ENCODE measurements around the gene RAPGEF1. TPM values are rescaled to one million over a fixed set of nuclear protein-coding genes. Genes with fewer than 3 reads are reported as not detected.

RAPGEF1 gene
- total RNA-seq, 1 donor from 2014 or later, result 76.8 TPM

- Histone ChIP-seq H3K36me3 (ENCODE audit: insufficient read depth, low read length) (peaks cover 6% of the 10 kb centered on the region), H3K4me2 (ENCODE audit: low read length) (no peak overlapping the region), H3K9me3 (ENCODE audit: insufficient read depth, low read depth, low read length) (no peaks in the 10 kb centered on the region), H3K9ac (ENCODE audit: low read length) (no peak overlapping the region), H3K27ac (ENCODE audit: low read depth, low read length) (no peak overlapping the region), H3K27me3 (ENCODE audit: insufficient read depth, low read length) (no peaks in the 10 kb centered on the region), H2AFZ (ENCODE audit: low read depth, low read length) (no peak overlapping the region), H4K20me1 (ENCODE audit: insufficient read depth, low read length) (no peaks in the 10 kb centered on the region), H3K4me3 (ENCODE audit: insufficient read depth, low read depth, low read length) (no peak overlapping the region), H3K79me2 (ENCODE audit: insufficient read depth, low read length) (no peaks in the 10 kb centered on the region), H3K4me1 (ENCODE audit: insufficient read depth, low read length) (peaks cover 2% of the 10 kb centered on the region)
- no peaks in the 10 kb centered on the region for H3K9me3 Mint-ChIP-seq (ENCODE audit: unreplicated experiment)
- TF ChIP-seq CTCF (IDR thresholded peaks at IDR 0.05; ENCODE audit: insufficient read depth, low read depth, low read length) (no peak), EZH2 (IDR thresholded peaks at IDR 0.05; ENCODE audit: insufficient read depth, low read length) (no peak)
- FAIRE-seq (no peak), DNase-seq (ENCODE audit: low read depth) (no peak)
- H3K4me3 Mint-ChIP-seq (ENCODE audit: unreplicated experiment), result no peak overlapping the region
- peaks cover 54% of the 10 kb centered on the region for H3K36me3 Mint-ChIP-seq (ENCODE audit: low read depth, unreplicated experiment)
- no peak overlapping the region for H3K27ac Mint-ChIP-seq (ENCODE audit: unreplicated experiment)
- no peaks in the 10 kb centered on the region for H3K27me3 Mint-ChIP-seq (ENCODE audit: low read depth, unreplicated experiment)
- H3K4me1 Mint-ChIP-seq (ENCODE audit: low read depth, unreplicated experiment), result peaks cover 7% of the 10 kb centered on the region
Observed at GRCh38 chr9:131619680-131620079, 120.2 kb downstream of the RAPGEF1 start.

GRCh38 chr9:131618785-131619184 lies 121.1 kb downstream of the RAPGEF1 start:
- H3K4me1 Mint-ChIP-seq (ENCODE audit: low read depth, unreplicated experiment), result peaks cover 4% of the 10 kb centered on the region
- no peak overlapping the region for H3K4me3 Mint-ChIP-seq (ENCODE audit: unreplicated experiment)
- Histone ChIP-seq H4K20me1 (ENCODE audit: insufficient read depth, low read length) (peaks cover under 1% of the 10 kb centered on the region), H2AFZ (ENCODE audit: low read depth, low read length) (no peak overlapping the region), H3K27ac (ENCODE audit: low read depth, low read length) (no peak overlapping the region), H3K36me3 (ENCODE audit: insufficient read depth, low read length) (peaks cover 6% of the 10 kb centered on the region), H3K9ac (ENCODE audit: low read length) (no peak overlapping the region), H3K4me1 (ENCODE audit: insufficient read depth, low read length) (no peaks in the 10 kb centered on the region), H3K27me3 (ENCODE audit: insufficient read depth, low read length) (no peaks in the 10 kb centered on the region), H3K9me3 (ENCODE audit: insufficient read depth, low read depth, low read length) (no peaks in the 10 kb centered on the region), H3K4me2 (ENCODE audit: low read length) (no peak overlapping the region), H3K4me3 (ENCODE audit: insufficient read depth, low read depth, low read length) (no peak overlapping the region), H3K79me2 (ENCODE audit: insufficient read depth, low read length) (no peaks in the 10 kb centered on the region)
- FAIRE-seq (no peak), DNase-seq (ENCODE audit: low read depth) (no peak)
- H3K27me3 Mint-ChIP-seq (ENCODE audit: low read depth, unreplicated experiment), result no peaks in the 10 kb centered on the region
- H3K9me3 Mint-ChIP-seq (ENCODE audit: unreplicated experiment), result no peaks in the 10 kb centered on the region
- no peak overlapping the region for H3K27ac Mint-ChIP-seq (ENCODE audit: unreplicated experiment)
- peaks cover 52% of the 10 kb centered on the region for H3K36me3 Mint-ChIP-seq (ENCODE audit: low read depth, unreplicated experiment)
- TF ChIP-seq EZH2 (IDR thresholded peaks at IDR 0.05; ENCODE audit: insufficient read depth, low read length), result no peak
- no peak for TF ChIP-seq CTCF (IDR thresholded peaks at IDR 0.05; ENCODE audit: insufficient read depth, low read depth, low read length)

- peaks cover 6% of the 10 kb centered on the region for H3K36me3 ChIP-seq (ENCODE audit: insufficient read depth, low read length)
- Mint-ChIP-seq H3K36me3 (ENCODE audit: low read depth, unreplicated experiment) (peaks cover 53% of the 10 kb centered on the region), H3K9me3 (ENCODE audit: unreplicated experiment) (no peaks in the 10 kb centered on the region), H3K27ac (ENCODE audit: unreplicated experiment) (no peak overlapping the region), H3K4me1 (ENCODE audit: low read depth, unreplicated experiment) (peaks cover 4% of the 10 kb centered on the region), H3K27me3 (ENCODE audit: low read depth, unreplicated experiment) (no peaks in the 10 kb centered on the region), H3K4me3 (ENCODE audit: unreplicated experiment) (no peak overlapping the region)
- H3K9me3 ChIP-seq (ENCODE audit: insufficient read depth, low read depth, low read length), result no peaks in the 10 kb centered on the region
- no peak overlapping the region for H3K4me2 ChIP-seq (ENCODE audit: low read length)
- no peaks in the 10 kb centered on the region for H3K4me1 ChIP-seq (ENCODE audit: insufficient read depth, low read length)
- no peak overlapping the region for H3K27ac ChIP-seq (ENCODE audit: low read depth, low read length)
- H3K79me2 ChIP-seq (ENCODE audit: insufficient read depth, low read length), result no peaks in the 10 kb centered on the region
- FAIRE-seq, result no peak
- no peak overlapping the region for H3K4me3 ChIP-seq (ENCODE audit: insufficient read depth, low read depth, low read length)
- DNase-seq (ENCODE audit: low read depth), result no peak
- no peaks in the 10 kb centered on the region for H3K27me3 ChIP-seq (ENCODE audit: insufficient read depth, low read length)
- no peak overlapping the region for H3K9ac ChIP-seq (ENCODE audit: low read length)
- H2AFZ ChIP-seq (ENCODE audit: low read depth, low read length), result no peak overlapping the region
- H4K20me1 ChIP-seq (ENCODE audit: insufficient read depth, low read length), result peaks cover 4% of the 10 kb centered on the region
- TF ChIP-seq EZH2 (IDR thresholded peaks at IDR 0.05; ENCODE audit: insufficient read depth, low read length), result no peak
- TF ChIP-seq CTCF (IDR thresholded peaks at IDR 0.05; ENCODE audit: insufficient read depth, low read depth, low read length), result no peak
Observed at GRCh38 chr9:131618071-131618479, 121.8 kb downstream of the RAPGEF1 start.

Measured in astrocyte (in vitro differentiated cells and primary cell).